Heart left ventricle (tissue), 16 donors: ENCODE data around the gene NHSL2. TPM values are rescaled to one million over a fixed set of nuclear protein-coding genes. Genes with fewer than 3 reads are reported as not detected.
A peak's percentile ranks its signal among the peaks of the same experiment; 100 is the strongest.

Experiments used
- ATAC-seq, 4 donors: fragments of 200-7000 bp; cut with Tn5 transposase; one replicate each; pipeline ENCODE4 v1.9.1; 2020 to 2022; ENCODE audit warnings: moderate library complexity in 4 of 4, mild to moderate bottlenecking in 3 of 4, moderate number of reproducible peaks in 1 of 4
- DNase-seq, 5 donors: peaks; one replicate each; pipeline ENCODE4 v3.0.0-alpha.2; 2020
- H3K27ac ChIP-seq, 12 donors: fragments of 200-600 bp; sonication (generic) in 4 of 12; one replicate each; pipeline versions ENCODE4 v1.5.0 to v1.8.0; 2016 to 2022; ENCODE audit warnings: mild to moderate bottlenecking in 2 of 12
- H3K27me3 ChIP-seq, 9 donors: fragments of 200-600 bp; sonication (generic) in 2 of 9; one replicate each; pipeline versions ENCODE4 v1.5.1 to v1.8.0; 2016 to 2022; ENCODE audit warnings: mild to moderate bottlenecking in 3 of 9
- H3K36me3 ChIP-seq, 9 donors: fragments of 200-600 bp; sonication (generic) in 2 of 9; one replicate each; pipeline versions ENCODE4 v1.5.0 to v1.8.0; 2018 to 2022; ENCODE audit warnings: mild to moderate bottlenecking in 2 of 9
- H3K4me1 ChIP-seq, 12 donors: fragments of 200-600 bp; sonication (generic) in 4 of 12; one replicate each; pipeline versions ENCODE4 v1.5.0 to v1.8.0; 2016 to 2022; ENCODE audit warnings: mild to moderate bottlenecking in 3 of 12
- H3K4me3 ChIP-seq, 12 donors: fragments of 200-600 bp; sonication (generic) in 4 of 12; one replicate each; pipeline versions ENCODE4 v1.5.0 to v1.8.0; 2017 to 2022; ENCODE audit warnings: mild to moderate bottlenecking in 9 of 12, moderate library complexity in 4 of 12
- H3K9me3 ChIP-seq, 12 donors: fragments of 200-600 bp; sonication (generic) in 4 of 12; one replicate each; pipeline versions ENCODE4 v1.5.0 to v1.8.0; 2016 to 2022; ENCODE audit warnings: mild to moderate bottlenecking in 1 of 12
- CTCF ChIP-seq, 12 donors: fragments of 200-600 bp; sonication (generic) in 4 of 12; IDR thresholded peaks; one replicate each; pipeline versions ENCODE4 v1.5.0 to v1.8.0; 2018 to 2022; ENCODE audit warnings: antibody characterized with exemption in 12 of 12, mild to moderate bottlenecking in 5 of 12
- POLR2A ChIP-seq, 2 donors: fragments of 450-650 bp; IDR thresholded peaks; one replicate each; pipeline ENCODE4 v1.6.1; 2017; ENCODE audit warnings: antibody characterized with exemption in 2 of 2, mild to moderate bottlenecking in 2 of 2, moderate library complexity in 2 of 2
- WGBS, 4 donors: extraction: QIAGEN DNeasy Blood & Tissue Kit in 2 of 4; methylation state at CpG; one replicate each; pipeline versions ENCODE4 v1.1.5 to v1.1.7; 2013 to 2018; 5-methylcytosine and 5-hydroxymethylcytosine counted together
- intact Hi-C, 10 donors: fragments of 100-400 bp; cut with DNase I; formaldehyde crosslinking; loops; one replicate each; pipeline versions ENCODE4 v1.11.1 to v1.14.2; 2022
- polyA plus RNA-seq, 2 donors: library from polyadenylated mRNA; stranded (reverse); fragments of 200-250 nt; gene quantifications; one replicate each; pipeline ENCODE4 v1.2.3, GENCODE V29; 2013
- total RNA-seq, 9 donors: library from RNA; depleted of rRNA in 2 of 9; stranded (reverse); fragments of >200 nt in 2 of 9; fragmentation: NEBNext Ultra II Directional in 3 of 9; extraction: Animal tissue kit (Norgen Biotek cat#: 25700) in 3 of 9; gene quantifications; one replicate each; pipeline versions ENCODE4 v1.1.0 to v1.2.4, GENCODE V29; 2016 to 2023
- donor health status: ischemic (EF 13 %, LVEDD 7.1; RV severe dilation, severe dysfunction).
- donor health status: healthy with polysubstance abuse.
- donor health status: DM: no; HTN: yes; CAD: no.
- donor health status: DM: no; HTN: no; CAD: no.
- donor health status: ischemic (EF 25% LVEDD 6.9; RV normal size, moderate dysfunction).
- donor health status: ischemic (EF 25% LVEDD 5.7; RV mildly dilated, moderate dysfunction).
- donor health status: healthy.
- donor health status: DM: yes; HTN: yes; CAD: no.
- donor health status: ischemic (EF 35%, LVEDD 5.7; RV mildly dilated, moderate dysfunction).
- donor health status: nonischemic (EF 11% LVEDD 7.7; RV severe dilation, severe dysfunction).
- donor health status: DM: yes; HTN: yes; CAD: no.
- donor health status: PGD.
- donor health status: ischemic (EF 29% LVEDD 5.4; RV normal size, mild dysfunction).
- donor health status: nonischemic (EF 23%, LVEDD 6.1; RV moderate dilation, normal function).

NHSL2 gene
- total and polyA plus RNA-seq, 11 donors: 1.8 to 14.0 (median 5.8) TPM

- Histone ChIP-seq H3K9me3 (no peaks in the 10 kb centered on the region), H3K4me3 (no peak overlapping the region), H3K4me1 (peaks cover 0 to 88% (median 27%) of the 10 kb centered on the region in 12 donors), H3K27me3 (peaks cover 0 to 36% (median 0%) of the 10 kb centered on the region in 9 donors), H3K27ac (peak overlapping the region in 9 of 12 donors; percentile 20 to 80 (median 53)), H3K36me3 (no peaks in the 10 kb centered on the region)
- intact Hi-C loops: loop anchor here in 9 of 10 donors (1.0 to 10.0 kb wide), 10 partner anchors 44 to 214 kb away; partner anchors contain the start of gene NHSL2 (in 2 of the 9)
- 13 to 27% (median 20%) methylated on average over 9 of the region's 9 CpGs for WGBS, 4 donors
- ATAC-seq (peak; percentile 81 to 89 (median 82)), DNase-seq (peak; percentile 80 to 85 (median 82))
- TF ChIP-seq CTCF (IDR thresholded peaks at IDR 0.05): peak; percentile 67 to 86 (median 82)
- no peak for TF ChIP-seq POLR2A (IDR thresholded peaks at IDR 0.05)
Measured at GRCh38 chrX:72126539-72127140, 216.0 kb downstream of the NHSL2 start.

- WGBS, 4 donors: 48 to 59% (median 55%) methylated on average over 3 of the region's 3 CpGs
Measured at GRCh38 chrX:72127332-72127731, 216.7 kb downstream of the NHSL2 start.

GRCh38 chrX:72128183-72128834, 217.7 kb downstream of the NHSL2 start:
- H3K9me3 ChIP-seq: no peaks in the 10 kb centered on the region
- peaks cover 0 to 77% (median 25%) of the 10 kb centered on the region in 12 donors for H3K4me1 ChIP-seq
- no peak for ATAC-seq
- no peak for DNase-seq
- 67 to 84% (median 75%) methylated on average over 4 of the region's 4 CpGs for WGBS, 4 donors
- no peak overlapping the region for H3K4me3 ChIP-seq
- intact Hi-C loops: loop anchor here in 7 of 10 donors (5.0 to 10.0 kb wide), 7 partner anchors 46 to 216 kb away; partner anchors contain the start of gene NHSL2 (in 2 of the 7)
- H3K27ac ChIP-seq: no peak overlapping the region
- no peaks in the 10 kb centered on the region for H3K36me3 ChIP-seq
- TF ChIP-seq CTCF (IDR thresholded peaks at IDR 0.05): no peak
- TF ChIP-seq POLR2A (IDR thresholded peaks at IDR 0.05): no peak
- peaks cover 0 to 45% (median 0%) of the 10 kb centered on the region in 9 donors for H3K27me3 ChIP-seq

More at GRCh38 chrX:72127332-72127731, 216.7 kb downstream of the NHSL2 start:
- TF ChIP-seq POLR2A (IDR thresholded peaks at IDR 0.05) (no peak), CTCF (IDR thresholded peaks at IDR 0.05) (no peak)
- Histone ChIP-seq H3K27ac (peak overlapping the region in 4 of 12 donors; percentile 37 to 70 (median 47)), H3K4me1 (peaks cover 0 to 85% (median 28%) of the 10 kb centered on the region in 12 donors), H3K4me3 (no peak overlapping the region), H3K36me3 (no peaks in the 10 kb centered on the region), H3K27me3 (peaks cover 0 to 39% (median 0%) of the 10 kb centered on the region in 9 donors), H3K9me3 (no peaks in the 10 kb centered on the region)
- ATAC-seq (no peak), DNase-seq (no peak)
- intact Hi-C loops: loop anchor here in 8 of 10 donors (2.0 to 10.0 kb wide), 8 partner anchors 45 to 215 kb away; partner anchors contain the start of gene NHSL2 (in 2 of the 8)

- Histone ChIP-seq H3K4me3 (no peak overlapping the region), H3K4me1 (peaks cover 0 to 71% (median 22%) of the 10 kb centered on the region in 12 donors), H3K27ac (no peak overlapping the region), H3K27me3 (peaks cover 0 to 47% (median 0%) of the 10 kb centered on the region in 9 donors), H3K9me3 (no peaks in the 10 kb centered on the region), H3K36me3 (no peaks in the 10 kb centered on the region)
- intact Hi-C loops: loop anchor here in 7 of 10 donors (5.0 to 10.0 kb wide), 7 partner anchors 47 to 217 kb away; partner anchors contain the start of gene NHSL2 (in 2 of the 7)
- ATAC-seq (no peak), DNase-seq (no peak)
- TF ChIP-seq CTCF (IDR thresholded peaks at IDR 0.05) (peak in 8 of 12 donors; percentile 11 to 42 (median 22)), POLR2A (IDR thresholded peaks at IDR 0.05) (no peak)
- 53 to 69% (median 61%) methylated on average over 6 of the region's 6 CpGs for WGBS, 4 donors
Measured at GRCh38 chrX:72128881-72129280, 218.2 kb downstream of the NHSL2 start.
